Activated T-helper 2 cell treated with anti-CD3 and anti-CD28 coated beads, Interferon-gamma antibody, Interleukin-2, Interleukin-4, amounts not matched to agents 10 μg/mL and 5 μg/mL and 100 μg/mL, durations not matched to agents 14 hours and 24 hours and 36 hours (primary cell): ENCODE measurements around the gene ZNF792. TPM values are rescaled to one million over a fixed set of nuclear protein-coding genes. Genes with fewer than 3 reads are reported as not detected.
"Not testable (repeated sequence)": the region's sequence is repeated elsewhere in the genome, so short reads cannot be mapped to it uniquely, and the experiment has no call there.

Experiments used
- DNase-seq: peaks from one replicate; pipeline ENCODE4 v3.0.0; 2021; ENCODE audit warnings: low spot score
- H3K27ac Mint-ChIP-seq: one replicate; pipeline ENCODE4 v1.8.0; 2021; ENCODE audit warnings: mixed read lengths
- H3K27me3 Mint-ChIP-seq: one replicate; pipeline ENCODE4 v1.8.0; 2021; ENCODE audit warnings: low read depth, mixed read lengths
- H3K36me3 Mint-ChIP-seq: one replicate; pipeline ENCODE4 v1.8.0; 2021; ENCODE audit warnings: low read depth, mixed read lengths
- H3K4me1 Mint-ChIP-seq: one replicate; pipeline ENCODE4 v1.8.0; 2021; ENCODE audit warnings: low read depth, mixed read lengths
- H3K4me3 Mint-ChIP-seq: one replicate; pipeline ENCODE4 v1.8.0; 2021; ENCODE audit warnings: low read depth, mild to moderate bottlenecking, moderate library complexity, mixed read lengths
- H3K9me3 Mint-ChIP-seq: one replicate; pipeline ENCODE4 v1.8.0; 2021; ENCODE audit warnings: mixed read lengths
- intact Hi-C: fragments of 100-400 bp; cut with micrococcal nuclease; formaldehyde crosslinking; loops from one replicate; pipeline ENCODE4 v1.15.1; 2023
- total RNA-seq: library from RNA; stranded (reverse); gene quantifications from 2 replicates; pipeline ENCODE4 v1.2.3, GENCODE V29; 2022

Gene ZNF792
- total RNA-seq = 9.9 and 10.0 TPM in 2 replicates

DNA sequence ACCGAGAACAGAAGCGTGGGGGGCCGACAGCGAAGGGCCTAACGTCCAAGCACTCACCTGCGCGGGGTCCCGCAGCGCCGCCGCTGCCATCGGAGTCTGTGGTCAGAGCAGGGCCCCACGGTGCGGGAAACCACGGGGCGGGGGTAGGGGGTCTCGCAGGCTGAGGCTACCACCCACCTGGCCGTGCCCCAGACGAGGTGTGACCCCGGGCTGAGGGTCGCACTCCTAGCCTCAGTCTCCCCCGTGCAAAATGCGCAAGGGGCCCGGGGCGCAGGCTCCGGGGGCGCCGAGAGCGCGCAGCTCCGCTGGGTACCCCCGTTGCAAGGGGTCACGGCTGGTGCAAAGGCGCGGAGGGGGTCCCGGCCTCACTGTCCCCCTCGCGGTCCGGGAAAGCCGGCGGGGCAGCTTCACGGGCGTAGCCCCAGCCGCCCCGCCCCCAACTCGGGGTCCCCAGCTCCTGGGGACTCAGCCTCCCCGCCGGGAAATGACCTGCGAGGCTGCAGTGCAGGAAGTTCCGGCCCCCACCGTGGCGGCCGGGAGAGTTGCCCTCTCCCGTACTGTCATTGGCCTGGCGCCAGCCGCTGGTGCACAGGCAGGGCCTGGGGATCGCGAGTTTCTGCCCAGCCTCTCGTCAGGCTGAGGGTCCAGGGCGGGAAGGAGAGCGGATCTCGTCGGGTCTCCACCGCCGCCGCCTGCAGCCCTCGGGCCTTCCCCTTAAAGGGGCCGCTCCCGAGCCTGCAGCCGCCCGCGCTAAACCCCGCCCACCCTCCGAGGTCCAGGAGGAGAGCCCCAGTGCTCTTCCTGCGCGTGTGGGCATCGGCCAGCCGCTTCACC lies at the start of gene ZNF792:
Gene ZNF792 (minus strand): TSS at position 657 of the 834 bp plus-strand sequence. CDS start 567 bp downstream, at position 90.
- H3K4me1 Mint-ChIP-seq = peaks cover 16% of the 10 kb centered on the region
- intact Hi-C loops = loop anchor here (5.0 kb wide), 1 partner anchor 39 kb away; the partner anchor contains the start of gene GRAMD1A
- DNase-seq = peak; percentile 35
- H3K4me3 Mint-ChIP-seq = peak within 1 kb of the TSS; percentile 96
- H3K27ac Mint-ChIP-seq = peak within 1 kb of the TSS; percentile 77
- peaks cover 72% of the 10 kb centered on the region for H3K9me3 Mint-ChIP-seq
- peaks cover 53% of the 10 kb centered on the region for H3K36me3 Mint-ChIP-seq
- no peaks in the 10 kb centered on the region for H3K27me3 Mint-ChIP-seq

DNA sequence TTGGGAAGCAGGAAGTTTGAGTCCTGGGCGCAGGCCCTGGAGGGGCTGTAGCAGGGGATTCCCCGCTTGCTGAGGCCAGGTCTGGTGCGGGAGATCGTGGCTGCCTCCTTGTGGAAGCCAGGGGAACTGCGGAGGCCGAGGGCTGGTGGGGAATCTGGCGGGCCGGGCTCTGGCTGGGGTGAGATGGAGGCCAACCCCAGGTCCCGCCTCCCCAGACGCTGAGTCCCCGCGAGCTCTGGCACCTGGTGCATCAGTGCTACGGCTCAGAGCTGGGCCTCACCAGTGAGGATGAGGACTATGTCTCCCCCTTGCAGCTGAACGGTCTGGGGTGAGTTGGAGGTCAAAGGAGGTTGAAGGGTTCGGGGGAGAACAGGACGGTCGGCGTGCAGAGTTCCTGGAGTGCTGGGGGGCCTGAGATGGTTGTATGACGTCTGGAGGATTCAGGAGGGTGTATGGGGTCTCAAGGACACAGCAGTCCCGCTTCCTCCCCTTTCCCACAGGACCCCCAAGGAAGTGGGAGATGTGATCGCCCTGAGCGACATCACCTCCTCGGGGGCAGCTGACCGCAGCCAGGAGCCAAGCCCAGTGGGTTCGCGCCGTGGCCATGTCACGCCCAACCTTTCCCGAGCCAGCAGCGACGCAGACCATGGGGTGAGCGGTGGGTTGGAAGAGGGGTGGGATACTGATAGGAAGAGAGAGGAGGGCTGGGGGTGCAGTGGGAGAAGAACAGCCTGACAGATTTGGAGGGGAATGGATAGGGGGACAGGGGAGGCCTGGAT lies 49.2 kb upstream of the ZNF792 start:
- Mint-ChIP-seq H3K27ac (peak overlapping the region; percentile 73), H3K27me3 (no peaks in the 10 kb centered on the region), H3K36me3 (peaks cover 70% of the 10 kb centered on the region), H3K9me3 (no peaks in the 10 kb centered on the region), H3K4me1 (peaks cover 24% of the 10 kb centered on the region), H3K4me3 (no peak overlapping the region)
- intact Hi-C loops = loop anchor here (1.0 kb wide), 1 partner anchor 40 kb away; no protein-coding TSS in a partner anchor
- peak; percentile 70 for DNase-seq

DNA sequence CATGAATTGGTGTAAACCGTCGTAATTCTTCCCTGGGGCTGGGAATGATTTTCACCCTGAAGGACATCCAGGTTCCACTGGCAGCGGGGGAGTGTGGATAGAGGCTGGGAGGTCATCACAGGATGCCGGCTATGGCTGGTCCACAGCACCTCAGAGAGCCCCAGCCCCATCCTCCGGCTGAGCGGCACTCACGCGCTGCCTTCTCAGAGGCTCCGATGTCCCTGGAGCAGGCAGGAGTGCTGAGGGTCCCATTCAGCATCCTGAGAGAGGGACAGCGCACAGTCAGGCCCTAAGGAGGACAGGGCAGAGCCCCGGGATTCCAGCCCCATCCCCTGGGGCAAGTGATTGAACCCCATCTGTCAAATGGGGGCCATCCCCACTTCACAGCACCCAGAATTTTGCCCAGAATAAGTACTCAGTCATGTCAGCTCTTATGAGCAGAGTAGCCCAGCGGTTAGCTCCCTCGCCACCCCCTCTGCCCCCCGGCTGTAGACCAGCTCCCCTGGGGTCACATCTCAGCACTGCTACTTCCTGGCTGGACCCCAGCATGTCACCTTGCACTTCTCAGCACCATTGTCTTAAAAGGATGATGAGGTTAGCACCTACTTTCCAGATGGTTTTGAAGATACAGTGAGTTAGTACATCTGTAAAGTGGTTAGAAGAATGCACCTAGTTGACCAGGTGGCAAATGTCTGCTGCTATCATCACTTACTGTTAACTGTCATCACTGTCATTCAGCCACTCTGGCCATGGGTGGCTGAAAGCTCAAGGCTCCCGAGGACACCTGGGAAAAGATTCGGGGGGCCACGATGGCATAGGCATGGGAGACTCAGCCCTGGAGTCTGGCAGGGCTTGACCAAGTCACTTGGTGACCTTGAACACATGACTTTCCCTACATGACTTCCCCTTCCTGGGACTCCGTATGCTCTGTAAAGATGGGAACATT lies 48.0 kb upstream of the ZNF792 start:
- DNase-seq = no peak
- Mint-ChIP-seq H3K27ac (peak overlapping the region; percentile 55), H3K4me3 (no peak overlapping the region), H3K36me3 (peaks cover 67% of the 10 kb centered on the region), H3K9me3 (no peaks in the 10 kb centered on the region), H3K4me1 (peaks cover 24% of the 10 kb centered on the region), H3K27me3 (no peaks in the 10 kb centered on the region)
- intact Hi-C loops = no loop called here

DNA sequence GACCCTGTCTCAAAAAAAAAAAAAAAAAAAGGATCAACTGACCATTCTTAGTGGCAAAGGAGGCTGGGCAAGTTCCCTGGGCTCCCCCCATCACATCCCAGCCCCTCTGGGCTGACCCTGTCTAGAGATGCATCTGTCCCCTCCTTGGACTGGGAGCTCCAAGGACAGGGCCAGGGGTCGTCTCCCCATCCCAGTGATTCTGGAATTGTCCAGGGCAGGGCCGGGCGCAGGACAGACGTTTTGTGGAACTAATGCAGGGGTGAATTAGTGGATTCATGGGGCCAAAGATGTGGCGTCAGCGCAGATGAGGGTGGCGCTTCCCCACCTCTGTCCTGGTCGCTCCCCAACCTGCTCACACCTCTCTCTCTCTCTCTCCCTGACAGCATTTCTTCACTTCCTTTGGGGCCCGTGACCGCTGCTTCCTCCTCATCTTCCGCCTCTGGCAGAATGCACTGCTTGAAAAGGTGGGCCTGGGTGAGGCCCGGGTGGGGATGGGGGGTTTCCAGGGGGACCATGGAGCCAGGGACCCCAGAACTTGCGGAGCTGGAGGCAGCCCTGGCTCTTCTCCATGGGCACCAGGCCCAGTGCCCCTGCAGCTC lies 47.2 kb upstream of the ZNF792 start:
- Mint-ChIP-seq H3K27ac (no peak overlapping the region), H3K4me3 (no peak overlapping the region), H3K9me3 (no peaks in the 10 kb centered on the region), H3K36me3 (peaks cover 75% of the 10 kb centered on the region), H3K4me1 (peaks cover 31% of the 10 kb centered on the region), H3K27me3 (no peaks in the 10 kb centered on the region)
- DNase-seq = no peak
- intact Hi-C loops = no loop called here

DNA sequence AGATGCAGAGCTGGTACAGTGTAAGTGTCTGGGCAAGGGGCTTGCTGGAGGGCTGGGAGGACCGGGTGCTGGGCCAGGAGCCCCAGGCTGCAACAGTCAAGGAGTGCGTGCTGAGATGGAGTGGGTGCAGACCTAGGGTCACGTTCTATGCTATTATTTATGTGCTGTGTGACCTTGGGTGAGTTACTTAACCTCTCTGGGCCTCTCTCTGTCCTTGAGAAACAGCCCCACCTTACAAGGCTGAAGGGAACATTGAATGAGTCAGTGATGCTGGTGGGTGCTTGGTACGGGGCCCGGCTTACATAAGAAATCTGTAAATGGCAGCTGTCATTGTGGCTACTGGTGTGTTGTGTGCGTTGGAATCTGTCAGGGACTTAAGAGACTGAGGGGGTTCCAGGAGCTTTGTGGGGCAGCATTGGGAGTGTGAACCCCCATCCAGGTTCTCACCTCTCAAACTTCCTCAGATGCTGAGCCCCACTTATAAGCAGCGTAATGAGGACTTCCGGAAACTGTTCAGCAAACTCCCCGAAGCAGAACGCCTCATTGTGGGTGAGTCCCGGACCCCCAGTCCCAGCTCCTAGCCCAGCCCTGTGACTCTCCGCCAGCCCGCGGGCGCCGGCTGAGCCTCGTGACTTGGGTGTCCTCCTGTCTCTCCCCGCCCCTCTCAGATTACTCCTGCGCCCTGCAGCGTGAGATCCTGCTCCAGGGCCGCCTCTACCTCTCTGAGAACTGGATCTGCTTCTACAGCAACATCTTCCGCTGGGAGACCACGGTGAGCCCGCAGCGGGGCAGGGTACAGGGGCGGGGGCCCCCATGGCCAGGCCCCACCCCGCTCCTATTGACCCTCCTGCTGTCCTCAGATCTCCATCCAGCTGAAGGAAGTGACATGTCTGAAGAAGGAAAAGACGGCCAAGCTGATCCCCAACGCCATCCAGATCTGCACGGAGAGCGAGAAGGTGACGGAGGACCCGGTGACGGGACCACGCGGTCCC lies 45.7 kb upstream of the ZNF792 start:
- Mint-ChIP-seq H3K27ac (no peak overlapping the region), H3K36me3 (peaks cover 74% of the 10 kb centered on the region), H3K27me3 (no peaks in the 10 kb centered on the region), H3K4me3 (no peak overlapping the region), H3K9me3 (no peaks in the 10 kb centered on the region), H3K4me1 (peaks cover 31% of the 10 kb centered on the region)
- DNase-seq = no peak
- intact Hi-C loops = no loop called here

DNA sequence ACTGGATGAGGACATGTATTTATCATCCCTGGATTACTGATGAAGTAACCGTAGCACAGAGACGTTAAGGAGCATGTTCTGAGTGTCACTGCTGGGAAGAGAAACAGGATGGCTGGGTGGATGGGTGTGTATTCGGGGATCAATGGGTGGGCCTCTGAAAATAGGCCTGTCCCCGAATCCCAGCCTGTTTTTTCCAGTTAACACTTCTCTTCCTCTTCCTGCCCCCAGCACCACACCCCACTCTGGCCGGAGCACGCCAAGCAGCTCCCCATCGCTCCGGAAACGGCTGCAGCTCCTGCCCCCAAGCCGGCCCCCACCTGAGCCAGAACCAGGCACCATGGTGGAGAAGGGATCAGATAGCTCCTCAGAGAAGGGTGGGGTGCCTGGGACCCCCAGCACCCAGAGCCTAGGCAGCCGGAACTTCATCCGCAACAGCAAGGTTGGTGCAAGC lies 44.9 kb upstream of the ZNF792 start:
- DNase-seq = no peak
- H3K9me3 Mint-ChIP-seq = no peaks in the 10 kb centered on the region
- no peak overlapping the region for H3K4me3 Mint-ChIP-seq
- peaks cover 32% of the 10 kb centered on the region for H3K4me1 Mint-ChIP-seq
- intact Hi-C loops = no loop called here
- H3K27me3 Mint-ChIP-seq = no peaks in the 10 kb centered on the region
- peaks cover 73% of the 10 kb centered on the region for H3K36me3 Mint-ChIP-seq
- no peak overlapping the region for H3K27ac Mint-ChIP-seq

DNA sequence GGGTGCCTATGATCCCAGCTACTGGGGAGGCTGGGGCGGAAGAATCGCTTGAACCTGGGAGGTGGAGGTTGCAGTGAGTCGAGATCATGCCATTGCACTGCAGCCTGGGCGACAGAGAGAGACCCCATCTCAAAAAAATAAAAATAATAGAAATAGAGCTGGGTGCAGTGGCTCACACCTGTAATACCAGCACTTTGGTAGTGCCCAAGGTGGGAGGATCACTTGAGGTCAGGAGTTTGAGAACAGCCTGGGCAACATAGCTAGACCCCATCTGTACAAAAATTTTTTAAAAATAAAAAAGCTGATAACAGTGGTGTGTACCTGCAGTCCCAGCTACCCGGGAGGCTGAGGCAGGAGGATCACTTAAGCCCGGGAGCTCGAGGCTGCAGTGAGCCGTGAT lies 43.4 kb upstream of the ZNF792 start:
- H3K9me3 Mint-ChIP-seq, DNase-seq, H3K4me3 Mint-ChIP-seq, H3K27me3 Mint-ChIP-seq, H3K27ac Mint-ChIP-seq, intact Hi-C loops: not testable (repeated sequence)
- H3K36me3 Mint-ChIP-seq = peaks cover 72% of the 10 kb centered on the region
- peaks cover 31% of the 10 kb centered on the region for H3K4me1 Mint-ChIP-seq

DNA sequence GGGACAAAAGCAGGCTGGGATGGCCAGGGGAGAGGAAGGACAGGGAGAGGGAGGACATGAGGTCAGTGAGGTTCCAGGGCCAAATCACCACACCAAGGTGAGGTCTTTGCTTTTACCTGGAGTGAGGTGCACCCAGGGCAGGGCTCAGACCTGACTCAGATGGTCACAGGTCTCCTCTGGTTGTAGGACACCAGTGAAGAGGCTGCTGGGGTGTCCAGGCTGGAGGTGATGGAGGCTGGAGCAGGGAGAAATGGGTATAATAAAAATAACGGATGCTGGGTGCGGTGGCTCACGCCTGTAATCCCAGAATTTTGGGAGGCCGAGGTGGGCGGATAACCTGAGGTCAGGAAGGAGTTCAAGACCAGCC lies 43.0 kb upstream of the ZNF792 start:
- intact Hi-C loops = no loop called here
- Mint-ChIP-seq H3K4me3 (no peak overlapping the region), H3K36me3 (peaks cover 72% of the 10 kb centered on the region), H3K4me1 (peaks cover 30% of the 10 kb centered on the region), H3K9me3 (no peaks in the 10 kb centered on the region), H3K27ac (no peak overlapping the region), H3K27me3 (no peaks in the 10 kb centered on the region)
- no peak for DNase-seq

DNA sequence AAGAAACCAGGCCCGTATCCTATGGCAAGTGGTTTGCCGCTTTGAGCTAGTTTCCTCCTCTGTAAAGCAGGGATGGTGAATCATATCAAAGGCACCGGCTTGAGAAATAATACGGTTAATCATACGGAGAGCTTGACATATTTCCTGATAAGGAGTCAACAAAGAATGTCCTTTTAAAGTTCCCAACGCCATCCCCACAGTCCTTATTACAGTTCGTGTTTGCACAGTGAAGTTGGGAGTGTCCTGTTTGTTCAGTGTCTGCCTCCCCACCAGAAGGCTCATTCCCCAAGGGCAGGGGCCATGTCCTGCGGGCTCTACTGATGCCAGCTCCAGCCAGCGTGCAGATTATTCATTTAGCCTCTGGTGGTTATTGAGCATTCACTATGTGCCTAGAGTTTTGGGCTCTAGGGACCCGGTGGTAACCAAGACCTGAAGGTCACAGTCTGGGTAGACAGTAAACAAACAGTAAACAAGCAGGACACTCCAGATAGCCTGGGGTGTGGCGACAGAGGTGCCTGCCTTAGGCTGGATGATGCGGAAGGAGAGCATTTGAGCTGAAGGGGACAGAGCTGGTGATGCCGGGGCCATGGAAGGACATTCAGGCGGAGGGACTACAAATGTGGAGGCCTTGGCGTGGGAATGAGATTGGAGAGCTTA lies 42.4 kb upstream of the ZNF792 start:
- intact Hi-C loops = no loop called here
- Mint-ChIP-seq H3K36me3 (peaks cover 76% of the 10 kb centered on the region), H3K4me1 (peaks cover 33% of the 10 kb centered on the region), H3K27me3 (no peaks in the 10 kb centered on the region), H3K4me3 (no peak overlapping the region), H3K27ac (no peak overlapping the region), H3K9me3 (no peaks in the 10 kb centered on the region)
- DNase-seq = no peak

DNA sequence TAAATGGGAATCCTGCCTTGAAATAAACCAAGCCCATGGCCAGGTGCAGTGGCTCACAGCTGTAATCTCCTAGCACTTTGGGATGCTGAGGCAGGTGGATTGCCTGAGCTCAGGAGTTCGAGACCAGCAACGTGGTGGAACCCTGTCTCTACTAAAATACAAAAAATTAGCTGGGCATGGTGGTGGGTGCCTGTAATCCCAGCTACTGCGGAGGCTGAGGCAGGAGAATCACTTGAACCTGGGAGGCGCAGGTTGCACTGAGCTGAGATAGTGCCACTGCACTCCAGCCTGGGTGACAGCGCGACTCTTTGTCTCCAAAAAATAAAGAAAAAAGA lies 41.9 kb upstream of the ZNF792 start:
- H3K4me3 Mint-ChIP-seq, H3K9me3 Mint-ChIP-seq, DNase-seq, H3K27ac Mint-ChIP-seq, intact Hi-C loops, H3K27me3 Mint-ChIP-seq: not testable (repeated sequence)
- H3K4me1 Mint-ChIP-seq = peaks cover 35% of the 10 kb centered on the region
- peaks cover 76% of the 10 kb centered on the region for H3K36me3 Mint-ChIP-seq
